Smooth muscle cell (in vitro differentiated cells): ENCODE measurements around the gene MTMR1. TPM values are rescaled to one million over a fixed set of nuclear protein-coding genes. Genes with fewer than 3 reads are reported as not detected.

Experiments used
- DNase-seq: peaks from one replicate; lab custom pipeline; 2025; ENCODE audit not compliant: unreplicated experiment; lab: John Stamatoyannopoulos, UW
- H2AFZ ChIP-seq: fragments of 200-600 bp; sonication (generic); 2 replicates; pipeline ENCODE4 v1.6.0; 2016; ENCODE audit warnings: antibody characterized with exemption, low read depth, mild to moderate bottlenecking
- H3F3A ChIP-seq: fragments of 200-600 bp; sonication (generic); 2 replicates; pipeline ENCODE4 v1.6.0; 2017; ENCODE audit warnings: antibody characterized with exemption, low read depth
- H3K27ac ChIP-seq: fragments of 200-600 bp; sonication (generic); 2 replicates; pipeline ENCODE4 v1.5.1; 2016; ENCODE audit warnings: low read depth, mild to moderate bottlenecking
- H3K27me3 ChIP-seq: fragments of 200-600 bp; sonication (generic); 2 replicates; pipeline ENCODE4 v1.6.1; 2016; ENCODE audit warnings: low read depth, mild to moderate bottlenecking
- H3K36me3 ChIP-seq: fragments of 200-600 bp; sonication (generic); 2 replicates; pipeline ENCODE4 v1.5.1; 2016; ENCODE audit warnings: low read depth
- H3K4me1 ChIP-seq: fragments of 200-600 bp; sonication (generic); 2 replicates; pipeline ENCODE4 v1.5.1; 2016; ENCODE audit warnings: low read depth
- H3K4me2 ChIP-seq: fragments of 200-600 bp; sonication (generic); 2 replicates; pipeline ENCODE4 v1.6.0; 2016; ENCODE audit warnings: mild to moderate bottlenecking
- H3K4me3 ChIP-seq: fragments of 200-600 bp; sonication (generic); 2 replicates; pipeline ENCODE4 v1.5.1; 2016; ENCODE audit warnings: mild to moderate bottlenecking
- H3K79me2 ChIP-seq: fragments of 200-600 bp; sonication (generic); 2 replicates; pipeline ENCODE4 v1.6.0; 2016; ENCODE audit warnings: low read depth, mild to moderate bottlenecking
- H3K9ac ChIP-seq: fragments of 200-600 bp; sonication (generic); 2 replicates; pipeline ENCODE4 v1.6.0; 2016; ENCODE audit warnings: low read depth
- H3K9me3 ChIP-seq: fragments of 200-600 bp; sonication (generic); replicated peaks from 2 replicates; pipeline ENCODE4 v1.5.1; 2016; ENCODE audit warnings: low read depth
- H4K20me1 ChIP-seq: fragments of 200-600 bp; sonication (generic); 2 replicates; pipeline ENCODE4 v1.6.0; 2016; ENCODE audit warnings: low read depth
- CTCF ChIP-seq: fragments of 200-600 bp; sonication (generic); IDR thresholded peaks from 2 replicates; pipeline ENCODE4 v1.5.1; 2017; ENCODE audit warnings: borderline replicate concordance, mild to moderate bottlenecking, antibody characterized with exemption; ENCODE audit not compliant: insufficient read depth, poor library complexity, severe bottlenecking
- WGBS: methylation state at CpG from one replicate; pipeline ENCODE4 v1.1.7; 2016; ENCODE audit warnings: low lambda C conversion rate; 5-methylcytosine and 5-hydroxymethylcytosine counted together
- polyA plus RNA-seq: library from polyadenylated mRNA; unstranded; fragments of >200 nt; fragmentation: Nextera tagmentation; extraction: Ambion mirVana; gene quantifications from 2 replicates; pipeline ENCODE4 v1.2.1, GENCODE V29; 2016
- total RNA-seq: library from RNA; depleted of rRNA; stranded (reverse); fragments of >200 nt; gene quantifications from 2 replicates; pipeline ENCODE4 v1.2.3, GENCODE V29; 2014

Gene MTMR1
- total and polyA plus RNA-seq, 2 experiments from 2014 or later, result 10.1 to 13.8 TPM

GRCh38 chrX:150763810-150764209 lies 70.6 kb downstream of the MTMR1 start:
- Histone ChIP-seq H3K4me3 (no peak overlapping the region), H3F3A (peaks cover 8% of the 10 kb centered on the region), H4K20me1 (no peaks in the 10 kb centered on the region), H3K27ac (no peak overlapping the region), H3K4me1 (no peaks in the 10 kb centered on the region), H3K9me3 (no peaks in the 10 kb centered on the region), H2AFZ (no peak overlapping the region), H3K9ac (no peak overlapping the region), H3K4me2 (no peak overlapping the region), H3K79me2 (no peaks in the 10 kb centered on the region), H3K36me3 (no peaks in the 10 kb centered on the region), H3K27me3 (no peaks in the 10 kb centered on the region)
- no peak for DNase-seq
- WGBS, result 86% methylated on average over 9 of the region's 9 CpGs
- TF ChIP-seq CTCF, result no peak

GRCh38 chrX:150765237-150765636 lies 72.0 kb downstream of the MTMR1 start:
- no peak overlapping the region for H3K27ac ChIP-seq
- H3K79me2 ChIP-seq, result no peaks in the 10 kb centered on the region
- TF ChIP-seq CTCF, result no peak
- no peaks in the 10 kb centered on the region for H3K9me3 ChIP-seq
- H3K4me2 ChIP-seq, result no peak overlapping the region
- H3K27me3 ChIP-seq, result no peaks in the 10 kb centered on the region
- H4K20me1 ChIP-seq, result no peaks in the 10 kb centered on the region
- no peaks in the 10 kb centered on the region for H3K4me1 ChIP-seq
- no peak for DNase-seq
- H3K4me3 ChIP-seq, result no peak overlapping the region
- H3F3A ChIP-seq, result peaks cover 8% of the 10 kb centered on the region
- WGBS, result 86% methylated on average over 9 of the region's 9 CpGs
- no peak overlapping the region for H3K9ac ChIP-seq
- H2AFZ ChIP-seq, result no peak overlapping the region
- no peaks in the 10 kb centered on the region for H3K36me3 ChIP-seq

- Histone ChIP-seq H3K27ac (peak overlapping the region; percentile 90), H3F3A (peaks cover 8% of the 10 kb centered on the region), H4K20me1 (no peaks in the 10 kb centered on the region), H3K4me2 (no peak overlapping the region), H3K36me3 (no peaks in the 10 kb centered on the region), H3K4me3 (no peak overlapping the region), H3K4me1 (no peaks in the 10 kb centered on the region), H3K27me3 (no peaks in the 10 kb centered on the region), H3K79me2 (no peaks in the 10 kb centered on the region), H2AFZ (no peak overlapping the region), H3K9me3 (no peaks in the 10 kb centered on the region), H3K9ac (no peak overlapping the region)
- 85% methylated on average over 19 of the region's 19 CpGs for WGBS
- TF ChIP-seq CTCF, result no peak
- no peak for DNase-seq
These were observed 72.7 kb downstream of the MTMR1 start for GRCh38 chrX:150765782-150766350.
